GM12892 (cell line): ENCODE results near the gene ACD.

Experiments used
- POLR2A ChIP-seq: IDR thresholded peaks from 2 replicates; pipeline ENCODE4 v1.6.1; 2011; ENCODE audit warnings: low read depth, low read length, control low read depth
- POLR2AphosphoS5 ChIP-seq: IDR thresholded peaks from 2 replicates; pipeline ENCODE4 v1.6.1; 2011; ENCODE audit warnings: low read depth, low read length, control low read depth

GRCh38 chr16:67672306-67672705 lies 12.2 kb upstream of the ACD start:
- no peak for TF ChIP-seq POLR2A
- TF ChIP-seq POLR2AphosphoS5 = no peak
